LNCaP clone FGC (cell line): ENCODE measurements around the gene LRRC4C.

Source experiments
- DNase-seq: peaks from one replicate; pipeline ENCODE4 v3.0.0-alpha.2; 2011; ENCODE audit warnings: low read depth
- H3K4me3 ChIP-seq: 2 replicates; pipeline ENCODE4 v1.5.1; 2011; ENCODE audit warnings: mild to moderate bottlenecking, low read depth, low read length, control low read depth
- TF ChIP-seq, protein P1 (sequence below): IDR thresholded peaks from 2 replicates; pipeline ENCODE4 v1.5.1; 2012; ENCODE audit warnings: mild to moderate bottlenecking; ENCODE audit not compliant: control insufficient read depth, insufficient read depth; ENCODE audit errors: extremely low read depth

The LRRC4C gene

DNA sequence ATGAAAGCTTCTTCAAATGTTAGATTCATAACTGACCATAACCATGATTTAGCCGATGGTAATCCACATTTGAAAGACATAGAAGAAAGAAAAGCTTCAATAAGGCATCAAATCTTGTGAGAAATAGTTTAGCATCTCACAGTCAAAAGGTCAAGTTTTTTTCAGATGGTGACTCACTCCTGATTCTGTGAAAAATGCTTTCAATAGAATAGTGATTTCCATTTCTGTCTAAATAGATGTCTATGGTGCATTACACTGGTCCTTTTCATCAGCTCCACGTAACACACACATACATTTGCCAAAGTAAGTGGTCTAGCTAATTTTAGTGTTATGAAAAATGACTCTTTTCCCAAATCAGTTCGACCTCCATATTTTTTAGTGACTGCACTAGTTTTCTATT is 139.2 kb downstream of the LRRC4C start:
- no peak overlapping the region for H3K4me3 ChIP-seq
- TF ChIP-seq, protein P1, sequence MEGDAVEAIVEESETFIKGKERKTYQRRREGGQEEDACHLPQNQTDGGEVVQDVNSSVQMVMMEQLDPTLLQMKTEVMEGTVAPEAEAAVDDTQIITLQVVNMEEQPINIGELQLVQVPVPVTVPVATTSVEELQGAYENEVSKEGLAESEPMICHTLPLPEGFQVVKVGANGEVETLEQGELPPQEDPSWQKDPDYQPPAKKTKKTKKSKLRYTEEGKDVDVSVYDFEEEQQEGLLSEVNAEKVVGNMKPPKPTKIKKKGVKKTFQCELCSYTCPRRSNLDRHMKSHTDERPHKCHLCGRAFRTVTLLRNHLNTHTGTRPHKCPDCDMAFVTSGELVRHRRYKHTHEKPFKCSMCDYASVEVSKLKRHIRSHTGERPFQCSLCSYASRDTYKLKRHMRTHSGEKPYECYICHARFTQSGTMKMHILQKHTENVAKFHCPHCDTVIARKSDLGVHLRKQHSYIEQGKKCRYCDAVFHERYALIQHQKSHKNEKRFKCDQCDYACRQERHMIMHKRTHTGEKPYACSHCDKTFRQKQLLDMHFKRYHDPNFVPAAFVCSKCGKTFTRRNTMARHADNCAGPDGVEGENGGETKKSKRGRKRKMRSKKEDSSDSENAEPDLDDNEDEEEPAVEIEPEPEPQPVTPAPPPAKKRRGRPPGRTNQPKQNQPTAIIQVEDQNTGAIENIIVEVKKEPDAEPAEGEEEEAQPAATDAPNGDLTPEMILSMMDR: no peak
- no peak for DNase-seq

DNA sequence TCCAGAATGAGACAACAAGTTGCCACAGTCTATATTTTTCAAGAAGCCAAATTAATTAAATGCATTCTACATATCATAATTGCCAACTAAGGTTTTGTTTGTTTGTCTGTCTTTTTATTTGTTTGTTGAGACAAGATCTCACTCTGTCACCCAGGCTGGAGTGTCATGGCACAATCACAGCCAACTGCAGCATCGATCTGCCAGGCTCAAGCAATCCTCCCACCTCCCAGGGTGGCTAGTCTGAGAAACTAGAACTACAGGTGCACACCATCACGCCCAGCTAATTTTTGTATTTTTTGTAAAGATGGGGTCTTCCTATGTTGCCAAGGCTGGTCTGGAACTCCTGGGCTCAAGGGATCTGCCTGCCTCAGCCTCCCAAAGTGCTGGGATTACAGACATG is 140.0 kb downstream of the LRRC4C start:
- TF ChIP-seq, protein P1: no peak
- no peak overlapping the region for H3K4me3 ChIP-seq
- DNase-seq: no peak

DNA sequence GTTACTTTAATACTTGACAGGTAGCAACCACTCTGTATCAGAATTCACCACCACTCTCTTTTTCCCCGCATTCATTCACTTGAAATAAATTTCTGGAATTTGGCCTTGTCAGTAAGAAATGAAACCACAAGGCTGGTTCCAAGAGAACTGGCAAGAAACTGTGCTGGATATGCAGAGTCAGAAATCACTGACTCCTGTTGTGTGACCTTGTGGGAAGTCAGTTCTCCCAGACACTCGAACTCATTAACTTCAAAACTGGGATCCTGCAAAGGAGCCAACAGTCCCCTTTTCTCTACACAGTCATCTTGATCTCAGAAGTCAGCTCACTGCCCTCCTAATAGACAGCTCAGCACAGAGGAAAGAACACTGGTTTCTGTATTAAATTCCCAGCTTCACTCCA is 142.7 kb downstream of the LRRC4C start:
- no peak overlapping the region for H3K4me3 ChIP-seq
- DNase-seq: no peak
- TF ChIP-seq, protein P1: no peak

DNA sequence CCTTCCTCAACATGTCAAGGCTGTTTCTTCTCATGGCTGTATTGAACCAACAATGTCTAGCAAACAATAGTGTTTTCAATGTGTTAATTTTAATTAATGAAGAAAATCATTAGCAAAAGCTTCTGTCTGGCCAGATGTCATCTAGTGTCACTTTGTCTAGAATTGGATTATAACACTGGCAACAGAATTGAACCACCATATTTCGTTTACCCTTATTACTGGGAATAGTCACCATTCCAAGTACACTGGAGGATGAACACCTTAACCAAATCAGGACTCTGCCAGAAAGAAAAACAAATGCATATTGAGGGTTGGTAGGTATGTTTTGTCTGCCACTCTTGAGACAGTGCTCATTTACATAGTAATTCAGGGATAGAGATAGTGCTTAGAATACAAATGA is 146.2 kb downstream of the LRRC4C start:
- DNase-seq: no peak
- H3K4me3 ChIP-seq: no peak overlapping the region
- TF ChIP-seq, protein P1: no peak

DNA sequence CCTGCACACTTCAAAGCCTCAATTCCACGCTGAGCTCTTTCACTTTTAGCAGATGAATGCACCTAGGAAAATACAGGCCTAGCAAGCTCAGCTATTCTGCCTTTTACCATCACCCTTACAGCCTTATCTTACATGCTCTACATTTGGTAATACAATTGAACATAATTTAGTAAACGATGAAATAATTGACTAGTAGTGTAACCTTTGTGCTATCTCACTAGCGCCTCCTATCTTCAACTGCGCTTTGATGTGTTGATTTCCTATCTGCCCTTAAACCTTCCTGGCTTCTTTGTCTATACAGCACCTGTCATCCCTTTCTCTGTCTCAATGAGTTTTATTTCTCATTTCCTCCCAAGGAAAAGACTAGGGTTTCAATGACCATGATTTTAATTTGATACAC is 149.7 kb downstream of the LRRC4C start:
- no peak for DNase-seq
- no peak overlapping the region for H3K4me3 ChIP-seq
- TF ChIP-seq, protein P1: no peak; the same call in 1 of the 2 replicates

DNA sequence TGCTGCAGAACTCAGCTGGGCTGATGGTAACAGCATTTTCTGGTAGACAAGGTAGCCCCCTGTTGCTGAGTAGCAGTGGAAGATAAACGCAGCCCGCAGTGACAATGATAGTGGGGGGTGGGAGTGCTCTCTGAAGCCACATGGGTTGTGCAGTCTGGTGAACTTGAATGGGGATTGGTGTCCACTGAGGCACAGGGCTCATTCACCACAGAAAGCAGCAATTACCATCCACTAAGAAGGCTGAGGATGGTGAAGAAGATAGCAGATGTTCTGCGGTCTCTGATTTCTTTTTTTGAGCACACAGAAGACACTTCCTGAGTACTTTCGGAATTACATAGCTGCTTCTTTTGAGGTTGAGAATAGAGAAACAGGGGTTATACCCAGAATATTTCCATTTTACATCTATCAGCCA is 150.3 kb downstream of the LRRC4C start:
- no peak for DNase-seq

DNA sequence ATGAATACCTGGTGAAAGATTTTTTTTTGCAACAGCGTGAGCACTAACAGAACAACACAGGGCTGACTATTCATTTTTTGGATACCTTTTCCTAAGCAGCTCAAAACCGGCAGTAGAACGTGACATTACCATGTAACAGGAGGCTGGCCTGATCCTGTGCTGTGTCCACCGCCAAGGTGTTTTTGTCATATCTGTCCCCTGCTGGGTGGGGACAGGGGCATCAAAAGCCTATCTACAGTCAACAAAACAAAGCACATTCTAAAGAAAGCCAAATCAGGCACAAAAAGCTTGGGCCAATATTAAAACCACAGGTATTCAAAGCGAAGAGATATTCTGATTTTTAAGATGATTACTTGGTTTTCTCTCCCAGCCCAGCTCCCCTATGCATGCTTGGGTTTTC is 151.2 kb downstream of the LRRC4C start:
- DNase-seq: no peak
- H3K4me3 ChIP-seq: no peak overlapping the region
- TF ChIP-seq, protein P1: no peak

More for the DNA sequence above, 150.3 kb downstream of the LRRC4C start:
- H3K4me3 ChIP-seq: no peak overlapping the region
- TF ChIP-seq, protein P1: no peak
